Activated naive CD8-positive, alpha-beta T cell treated with anti-CD3 and anti-CD28 coated beads, Interleukin-2, amount 50 U/mL, for 24 hours (primary cell): ENCODE measurements around the gene EML5.

ENCODE experiments used
- ATAC-seq: fragments of 150-1000 bp; cut with Tn5 transposase; one replicate; pipeline ENCODE4 v1.10.0; 2021
- DNase-seq: peaks from one replicate; pipeline ENCODE4 v3.0.0; 2021
- H3K27ac Mint-ChIP-seq: one replicate; pipeline ENCODE4 v1.8.0; 2021; ENCODE audit warnings: mild to moderate bottlenecking, mixed read lengths
- H3K27me3 Mint-ChIP-seq: one replicate; pipeline ENCODE4 v1.8.0; 2021; ENCODE audit warnings: mixed read lengths
- H3K36me3 Mint-ChIP-seq: one replicate; pipeline ENCODE4 v1.8.0; 2021; ENCODE audit warnings: low read depth, mixed read lengths
- H3K4me1 Mint-ChIP-seq: one replicate; pipeline ENCODE4 v1.8.0; 2021; ENCODE audit warnings: mixed read lengths
- H3K4me3 Mint-ChIP-seq: one replicate; pipeline ENCODE4 v1.8.0; 2021; ENCODE audit warnings: mild to moderate bottlenecking, moderate library complexity, mixed read lengths
- H3K9me3 Mint-ChIP-seq: one replicate; pipeline ENCODE4 v1.8.0; 2021; ENCODE audit warnings: mixed read lengths

Gene EML5

DNA sequence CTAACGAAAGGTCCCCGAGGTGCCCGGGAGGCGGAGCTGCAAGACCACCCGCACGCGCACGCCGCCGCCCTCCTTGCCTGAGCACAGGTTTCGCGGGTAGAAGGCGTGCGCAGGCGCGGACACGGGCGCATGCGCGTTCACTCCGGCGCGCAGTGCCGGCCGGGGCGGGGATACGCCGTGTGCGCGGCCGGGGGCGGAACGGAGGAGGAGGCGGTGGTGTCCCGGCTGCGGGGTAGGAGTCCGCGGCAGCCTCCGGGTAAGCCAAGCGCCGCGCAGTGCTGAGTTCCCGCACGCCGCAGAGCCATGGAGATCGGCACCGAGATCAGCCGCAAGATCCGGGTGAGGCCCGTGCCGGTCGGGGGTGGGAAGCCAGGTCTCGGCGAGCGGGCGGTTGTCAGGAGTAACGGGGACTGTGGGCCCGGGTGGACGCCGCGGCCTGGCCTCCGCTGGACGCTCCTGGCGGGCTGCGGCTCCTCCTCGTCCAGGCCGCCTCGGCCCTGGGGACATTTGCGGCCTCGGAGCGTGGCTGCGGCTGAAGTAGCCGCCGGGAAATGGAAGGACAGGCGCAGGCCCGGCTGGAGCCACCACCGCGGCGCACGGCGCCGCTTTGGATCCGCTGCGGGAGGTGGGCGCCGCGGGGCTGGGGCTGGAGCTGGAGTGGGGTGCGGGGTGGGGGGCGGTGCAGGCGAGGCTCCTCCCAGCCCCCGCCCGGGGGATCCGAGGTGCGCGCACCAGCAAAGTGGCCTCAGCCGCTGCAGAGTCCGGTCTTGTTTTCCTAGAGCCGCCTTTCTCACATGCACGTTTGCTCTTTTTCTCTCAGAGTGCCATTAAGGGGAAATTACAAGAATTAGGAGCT lies 229.7 kb downstream of the EML5 start, which contains the start of gene ZC3H14:
TSS of gene ZC3H14 (plus strand) at position 207 of the 856 bp plus-strand sequence. CDS start at position 304, 97 bp downstream.
- Mint-ChIP-seq H3K27me3 (peaks cover 24% of the 10 kb centered on the region), H3K27ac (peak within 1 kb of the TSS; percentile 93), H3K36me3 (peaks cover 28% of the 10 kb centered on the region), H3K9me3 (peaks cover 2% of the 10 kb centered on the region), H3K4me1 (peaks cover 35% of the 10 kb centered on the region), H3K4me3 (peak within 1 kb of the TSS; percentile 87)
- DNase-seq (peak; percentile 90), ATAC-seq (peak; percentile 94)

DNA sequence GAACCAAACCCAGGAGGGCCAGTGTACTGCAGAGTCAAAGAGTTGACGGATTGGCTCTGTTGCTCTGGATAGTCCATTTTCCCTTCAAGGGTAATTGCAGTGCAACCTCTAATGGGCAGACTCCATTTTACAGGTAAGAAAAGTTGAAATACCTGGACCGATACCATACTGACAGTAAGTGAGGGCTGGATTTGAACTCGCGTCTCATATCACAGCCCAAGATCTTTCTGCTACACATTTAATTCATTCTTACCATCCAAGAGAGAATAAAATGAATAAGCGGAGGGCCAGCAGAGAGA lies 230.3 kb downstream of the EML5 start:
- Mint-ChIP-seq H3K9me3 (no peaks in the 10 kb centered on the region), H3K36me3 (peaks cover 23% of the 10 kb centered on the region), H3K27ac (peak overlapping the region; percentile 87), H3K27me3 (peaks cover 24% of the 10 kb centered on the region), H3K4me1 (peaks cover 38% of the 10 kb centered on the region), H3K4me3 (peak overlapping the region; percentile 87)
- no peak for ATAC-seq
- DNase-seq: no peak
